Posterior cingulate gyrus (tissue), 11 donors: ENCODE data around the gene GLIS2.

Source experiments
- DNase-seq, 10 donors: peaks; one replicate each; pipeline versions ENCODE4 v3.0.0 to v3.0.0-alpha.2; 2020 to 2021; ENCODE audit warnings: mixed read lengths in 3 of 10
- intact Hi-C: fragments of 100-400 bp; cut with DNase I; formaldehyde crosslinking; loops from one replicate; pipeline ENCODE4 v1.15.1; 2023

The GLIS2 gene

GRCh38 chr16:4362476-4363135 lies 46.7 kb downstream of the GLIS2 start:
- peak in 7 of 10 donors; percentile 59 to 95 (median 76) for DNase-seq
- intact Hi-C loops, result no loop called here

DNA sequence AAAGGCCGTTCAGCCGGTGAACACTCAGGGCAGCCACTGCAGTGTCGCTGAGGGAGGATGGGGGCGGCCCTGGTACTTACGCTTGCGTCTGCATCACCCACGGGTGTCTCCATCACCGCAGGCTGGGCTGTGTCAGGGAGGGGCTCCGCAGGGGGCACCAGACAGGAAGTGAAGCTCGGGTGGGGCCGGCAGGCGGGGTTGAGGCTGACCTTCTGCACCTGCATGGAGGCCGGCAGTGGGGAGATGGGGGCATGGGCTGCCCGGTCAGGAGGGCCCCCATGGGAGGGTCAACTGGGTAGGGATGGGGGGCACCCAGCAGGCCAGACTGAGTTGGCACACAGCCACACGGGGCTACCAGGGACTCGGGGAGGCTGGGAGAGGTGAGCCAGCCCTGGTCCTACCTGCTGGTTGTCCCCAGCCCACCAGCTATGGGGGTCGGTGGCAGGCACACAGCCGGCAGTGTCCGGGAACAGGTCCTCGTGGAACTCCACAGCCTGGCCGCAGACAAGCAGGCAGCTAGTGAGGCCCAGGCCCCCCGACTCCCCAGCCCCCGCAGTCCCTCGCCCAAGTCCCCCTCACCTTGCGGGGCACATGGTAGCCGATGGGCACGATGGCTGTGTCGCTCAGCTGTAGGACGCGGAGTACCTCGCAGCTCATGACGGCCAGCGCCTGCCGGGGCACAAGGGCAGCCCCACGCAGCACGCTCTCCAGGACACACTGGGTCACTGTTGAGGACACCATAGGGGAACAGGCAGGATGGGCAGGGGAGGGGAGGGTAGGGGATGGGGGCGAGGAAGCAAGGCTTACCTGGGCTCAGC lies 48.5 kb downstream of the GLIS2 start:
- intact Hi-C loops, result no loop called here
- DNase-seq, result peak in 2 of 10 donors; percentile 71 to 78

DNA sequence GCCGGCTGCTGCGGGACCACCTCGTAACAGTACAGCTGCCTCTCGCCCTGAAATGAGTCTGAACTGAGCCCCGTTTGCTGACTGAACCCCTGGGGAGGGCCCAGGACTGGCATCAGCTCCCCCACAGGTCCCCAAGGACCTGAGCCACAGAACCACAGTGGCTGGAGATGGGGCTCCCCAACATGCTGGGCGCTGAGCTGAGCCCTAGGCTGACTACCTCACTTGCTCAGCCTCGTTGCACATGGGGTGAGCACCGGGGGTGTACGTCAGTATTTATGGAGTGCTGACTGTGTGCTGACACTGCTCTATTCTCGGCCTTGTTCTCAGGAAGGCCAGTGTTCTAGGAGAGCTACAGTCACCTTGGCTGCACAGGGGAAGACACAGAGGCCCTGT lies 49.1 kb downstream of the GLIS2 start:
- intact Hi-C loops, result no loop called here
- DNase-seq, result no peak

- intact Hi-C loops, result no loop called here
These were observed 49.7 kb downstream of the GLIS2 start for GRCh38 chr16:4365615-4366014.

DNA sequence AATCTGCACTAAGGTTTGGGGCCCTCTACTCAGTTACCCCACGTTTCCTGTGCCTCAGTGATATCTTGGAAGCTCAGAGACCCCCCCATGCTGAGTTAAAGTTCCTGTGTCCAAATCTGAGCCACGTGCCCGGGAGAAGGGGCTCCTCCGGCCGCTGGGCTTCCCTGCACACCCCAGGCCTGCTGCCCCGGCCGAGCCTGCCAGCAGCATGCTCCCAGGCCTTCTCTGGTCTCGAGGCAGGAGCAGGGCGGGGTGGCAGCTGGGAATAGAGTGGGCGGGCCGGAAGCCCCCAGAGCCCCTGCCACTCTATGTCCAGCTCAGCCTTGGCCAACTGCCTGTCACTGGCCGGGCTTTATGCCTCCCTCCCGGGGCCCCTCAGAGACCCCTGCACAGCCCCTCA lies 50.1 kb downstream of the GLIS2 start:
- intact Hi-C loops, result no loop called here
- DNase-seq, result no peak

More at GRCh38 chr16:4365615-4366014, 49.7 kb downstream of the GLIS2 start:
- DNase-seq, result peak in 1 of 10 donors; percentile 77

GRCh38 chr16:4367393-4367856 lies 51.6 kb downstream of the GLIS2 start:
- DNase-seq, result no peak
- intact Hi-C loops, result no loop called here

DNA sequence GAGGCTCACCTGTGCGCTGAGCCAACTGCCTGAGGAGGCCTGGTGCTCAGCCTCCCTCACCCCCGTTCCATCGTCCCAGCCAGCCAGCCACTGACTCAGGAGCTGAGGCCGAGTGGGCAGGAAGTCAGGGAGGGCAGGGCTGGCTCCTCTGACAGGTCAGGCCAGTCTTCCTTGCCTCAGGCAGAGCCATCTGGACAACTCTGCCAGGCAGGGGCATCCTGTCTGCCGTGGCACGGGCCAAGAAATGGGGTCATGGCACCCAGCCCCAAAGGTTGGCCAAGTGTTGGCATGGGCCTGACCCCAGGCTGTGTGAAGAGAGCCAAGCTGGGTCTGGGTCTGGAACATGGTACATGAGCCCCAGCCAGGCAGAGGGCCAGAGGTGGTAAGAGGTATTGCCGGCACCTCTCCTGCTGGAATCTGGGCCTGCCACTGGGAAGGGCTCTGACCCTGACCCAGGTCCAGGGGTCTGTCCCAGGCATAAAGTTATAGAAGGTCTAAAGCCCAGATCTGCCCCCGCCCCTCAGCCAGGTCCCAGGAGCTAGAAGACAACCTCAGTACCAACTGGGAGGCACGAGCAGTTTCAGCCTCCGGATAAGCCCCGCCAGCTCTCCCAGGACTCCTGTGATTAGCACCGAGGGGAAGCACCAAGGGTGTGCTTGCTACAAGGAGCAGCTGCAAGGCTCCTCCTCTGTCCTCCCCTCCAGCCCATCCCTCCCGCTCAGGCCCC lies 53.3 kb downstream of the GLIS2 start:
- intact Hi-C loops, result no loop called here
- DNase-seq, result no peak

DNA sequence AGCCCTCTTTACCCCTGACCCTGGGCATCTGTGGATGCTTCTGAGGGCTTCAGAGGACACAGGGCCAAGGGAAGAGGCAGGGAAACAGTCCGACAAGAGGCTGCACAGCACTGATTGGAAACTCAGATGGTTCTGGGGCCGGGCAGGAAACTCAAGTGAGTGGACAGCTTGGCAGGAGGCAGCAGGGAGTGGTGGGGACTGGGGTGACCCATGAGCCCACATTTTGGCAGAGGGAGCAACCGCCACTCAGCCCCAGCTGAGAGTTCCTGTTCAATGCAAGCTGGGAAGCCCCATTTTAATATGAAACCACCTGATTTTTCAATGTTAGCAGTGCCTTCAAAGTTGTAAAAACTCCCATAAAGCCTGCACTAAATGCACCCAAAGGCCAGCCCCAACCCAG lies 54.3 kb downstream of the GLIS2 start:
- intact Hi-C loops, result no loop called here
- no peak for DNase-seq

- intact Hi-C loops, result no loop called here
- DNase-seq, result peak in 1 of 10 donors; percentile 36
These were observed 54.9 kb downstream of the GLIS2 start for GRCh38 chr16:4370570-4371356.

DNA sequence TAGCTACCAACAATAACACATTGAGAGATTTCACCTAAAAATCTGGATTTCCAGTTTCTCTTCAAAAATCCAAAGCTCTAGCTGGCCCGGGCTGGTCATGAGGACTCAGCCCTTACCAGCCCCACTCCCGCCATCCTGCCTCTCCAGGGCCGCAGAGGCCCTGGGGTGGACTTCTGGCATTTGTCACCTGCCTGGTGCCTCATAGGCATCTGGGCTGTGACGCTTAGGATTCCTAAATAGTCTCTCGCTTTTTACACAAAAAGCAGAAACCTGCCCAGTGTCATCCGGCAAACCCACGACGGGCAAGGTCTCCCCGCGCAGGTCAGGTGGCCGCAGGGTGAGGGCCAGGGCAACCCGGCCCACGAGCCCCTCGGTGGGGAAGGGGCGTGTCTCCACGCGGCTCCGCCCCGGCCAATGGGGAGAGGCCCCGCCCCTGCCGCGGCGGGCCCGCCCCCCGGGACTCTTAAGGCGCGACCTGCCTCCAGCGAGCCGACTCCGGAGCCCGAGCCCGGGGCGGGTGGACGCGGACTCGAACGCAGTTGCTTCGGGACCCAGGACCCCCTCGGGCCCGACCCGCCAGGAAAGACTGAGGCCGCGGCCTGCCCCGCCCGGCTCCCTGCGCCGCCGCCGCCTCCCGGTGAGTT lies 55.6 kb downstream of the GLIS2 start, which contains the start of gene VASN:
VASN (plus strand) TSS at position 492 of the 644 bp plus-strand sequence. CDS start 9,030 bp downstream, outside the sequence.
- intact Hi-C loops, result no loop called here
- DNase-seq, result peak; percentile 50 to 98 (median 82)

- intact Hi-C loops, result no loop called here
- no peak for DNase-seq
These were observed 56.2 kb downstream of the GLIS2 start for GRCh38 chr16:4372001-4372577.

DNA sequence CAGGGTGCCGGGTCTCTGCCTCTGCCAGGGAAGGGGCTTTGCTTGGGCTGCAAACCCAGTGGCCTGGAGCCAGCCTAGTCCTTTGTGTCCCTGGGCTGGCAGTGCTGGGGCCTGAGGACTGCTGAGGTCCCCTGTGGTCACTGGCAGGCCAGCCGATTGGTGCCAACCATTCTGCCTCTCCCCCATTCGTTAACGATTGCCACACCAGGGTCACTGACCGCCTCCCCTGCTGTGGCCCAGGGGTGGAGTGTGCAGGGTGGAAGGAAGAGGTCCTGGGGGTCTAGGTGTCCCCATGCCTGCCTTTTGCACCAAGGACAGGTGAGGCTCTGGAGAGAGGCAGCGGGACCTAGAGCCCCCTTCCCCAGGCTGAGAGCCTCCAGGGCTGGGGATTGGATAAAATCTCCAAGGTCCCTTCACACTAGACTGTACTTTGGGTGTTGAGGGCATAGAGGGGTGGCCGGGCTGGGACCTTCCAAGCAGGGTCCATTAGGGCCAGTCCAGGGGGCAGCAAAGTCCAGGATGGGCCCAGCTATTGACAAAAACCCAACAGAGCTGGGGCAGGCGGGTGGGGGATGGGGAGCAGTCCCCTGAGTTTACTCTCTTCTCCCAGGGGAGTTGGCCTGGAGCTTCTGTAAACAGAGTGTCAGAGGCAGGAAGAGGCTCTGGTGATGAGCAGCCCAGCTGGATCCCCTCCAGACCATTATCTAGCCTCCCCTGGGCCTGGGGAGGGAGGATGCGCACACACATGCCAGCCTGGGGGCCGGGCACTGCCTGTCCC lies 56.9 kb downstream of the GLIS2 start:
- intact Hi-C loops, result no loop called here
- peak in 2 of 10 donors; percentile 39 to 81 for DNase-seq

DNA sequence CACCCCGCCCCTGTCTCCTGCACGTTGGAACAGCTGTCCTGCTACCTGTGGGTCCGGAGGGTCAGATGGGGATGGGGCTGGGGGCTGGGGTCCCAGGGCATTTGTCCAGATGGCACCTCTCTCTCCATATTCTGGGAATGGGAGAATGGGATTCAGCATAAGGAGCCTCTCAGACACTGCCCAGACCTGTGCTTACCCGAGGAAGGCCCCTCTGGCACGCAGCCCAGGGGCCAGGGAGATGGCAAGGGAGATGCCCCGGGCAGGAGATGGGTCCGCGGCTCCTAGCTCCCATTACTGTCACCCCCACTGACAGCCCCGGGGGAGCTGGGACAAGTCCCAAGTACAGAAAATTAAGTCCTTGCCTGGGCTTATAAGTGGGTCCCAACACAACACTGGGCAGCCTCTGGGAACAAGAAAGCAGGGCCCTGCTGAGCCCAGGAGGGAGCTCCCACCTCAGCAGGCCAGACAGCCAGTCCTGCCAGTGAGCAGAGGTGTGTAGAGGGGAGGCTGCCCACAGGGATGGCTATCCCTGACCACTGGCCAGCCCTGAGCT lies 57.6 kb downstream of the GLIS2 start:
- intact Hi-C loops, result no loop called here
- DNase-seq, result peak in 1 of 10 donors; percentile 71

DNA sequence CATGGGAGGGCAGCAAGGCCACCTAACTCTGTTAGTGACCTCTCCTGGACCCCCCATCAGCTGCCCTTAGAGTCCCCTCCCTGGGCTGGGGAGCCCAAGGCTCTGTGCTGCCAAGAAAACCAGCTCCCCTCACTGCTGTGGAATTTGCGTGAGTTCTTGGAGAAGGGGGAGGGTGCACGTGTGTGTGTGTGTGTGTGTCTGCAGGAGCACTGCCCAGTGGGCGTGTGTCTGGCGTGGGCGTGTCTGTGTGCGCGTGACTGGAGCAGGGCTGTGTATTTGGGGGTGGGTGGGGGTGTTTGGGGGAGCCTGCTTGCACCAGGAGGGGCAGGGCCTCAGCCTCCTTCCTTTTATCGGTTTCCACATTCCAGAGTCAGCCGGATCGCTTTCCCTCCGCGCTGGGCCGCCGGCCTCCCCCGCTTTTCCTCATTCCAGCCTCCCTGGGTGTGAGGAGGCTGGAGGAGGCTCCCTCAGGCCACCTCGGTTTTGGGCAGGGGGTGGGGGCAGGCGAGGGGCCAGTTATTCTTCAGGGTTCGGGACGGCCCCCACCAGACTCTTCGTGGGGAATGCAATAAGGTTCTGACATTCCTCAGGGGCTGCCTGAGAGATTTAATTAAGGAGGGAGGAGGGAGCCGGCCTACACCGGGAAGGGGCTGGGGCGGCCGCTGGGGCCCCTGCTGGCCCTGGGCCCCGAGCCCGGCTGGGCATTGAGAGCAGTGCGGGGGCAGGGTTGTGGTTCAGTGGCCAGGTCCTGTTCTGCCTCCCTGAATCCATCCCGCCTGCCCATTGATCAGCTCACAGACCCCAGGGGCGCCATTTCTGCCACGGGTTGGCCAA lies 58.3 kb downstream of the GLIS2 start:
- intact Hi-C loops, result no loop called here
- peak in 6 of 10 donors; percentile 28 to 90 (median 50) for DNase-seq

- DNase-seq, result no peak
- intact Hi-C loops, result no loop called here
These were observed 59.9 kb downstream of the GLIS2 start for GRCh38 chr16:4375717-4376116.

- intact Hi-C loops, result no loop called here
- DNase-seq, result peak; percentile 73 to 97 (median 84)
These were observed 60.4 kb downstream of the GLIS2 start for GRCh38 chr16:4376126-4376892.
